Measurements from ENCODE around the gene ZNF208.

The ZNF208 gene

GRCh38 chr19:21940684-21941083 is 70.1 kb downstream of the ZNF208 start:
- ChIA-PET POLR2A (no interaction called here), CTCF (no interaction called here)
- TF ChIP-seq, protein P1, sequence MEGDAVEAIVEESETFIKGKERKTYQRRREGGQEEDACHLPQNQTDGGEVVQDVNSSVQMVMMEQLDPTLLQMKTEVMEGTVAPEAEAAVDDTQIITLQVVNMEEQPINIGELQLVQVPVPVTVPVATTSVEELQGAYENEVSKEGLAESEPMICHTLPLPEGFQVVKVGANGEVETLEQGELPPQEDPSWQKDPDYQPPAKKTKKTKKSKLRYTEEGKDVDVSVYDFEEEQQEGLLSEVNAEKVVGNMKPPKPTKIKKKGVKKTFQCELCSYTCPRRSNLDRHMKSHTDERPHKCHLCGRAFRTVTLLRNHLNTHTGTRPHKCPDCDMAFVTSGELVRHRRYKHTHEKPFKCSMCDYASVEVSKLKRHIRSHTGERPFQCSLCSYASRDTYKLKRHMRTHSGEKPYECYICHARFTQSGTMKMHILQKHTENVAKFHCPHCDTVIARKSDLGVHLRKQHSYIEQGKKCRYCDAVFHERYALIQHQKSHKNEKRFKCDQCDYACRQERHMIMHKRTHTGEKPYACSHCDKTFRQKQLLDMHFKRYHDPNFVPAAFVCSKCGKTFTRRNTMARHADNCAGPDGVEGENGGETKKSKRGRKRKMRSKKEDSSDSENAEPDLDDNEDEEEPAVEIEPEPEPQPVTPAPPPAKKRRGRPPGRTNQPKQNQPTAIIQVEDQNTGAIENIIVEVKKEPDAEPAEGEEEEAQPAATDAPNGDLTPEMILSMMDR (IDR thresholded peaks at IDR 0.05; ENCODE audit: control extremely low read depth, extremely low read depth, low read depth, missing control alignments) = no peak
- no peak for DNase-seq (ENCODE audit: extremely low spot score)

DNA sequence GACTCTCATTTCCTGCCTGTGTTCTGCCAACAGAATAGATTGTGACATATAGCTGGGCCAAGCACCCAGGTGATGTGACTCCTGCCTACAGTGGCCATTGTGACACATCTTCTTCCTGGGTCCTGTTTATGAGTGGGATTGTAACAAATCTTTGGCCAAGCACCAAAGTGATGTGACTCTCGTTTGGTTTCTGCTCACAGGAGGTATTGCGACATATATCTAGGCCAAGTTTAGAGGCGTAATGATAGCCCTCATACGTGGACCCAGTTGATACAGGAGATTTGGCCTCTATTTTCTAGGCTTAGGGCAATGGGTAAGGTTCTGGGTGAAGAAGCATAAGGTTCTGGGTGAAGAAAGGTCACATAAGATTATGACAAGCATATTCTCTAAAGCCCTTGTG is 76.2 kb downstream of the ZNF208 start:
- TF ChIP-seq, protein P1 (IDR thresholded peaks at IDR 0.05; ENCODE audit: control extremely low read depth, extremely low read depth, low read depth, missing control alignments) = no peak
- POLR2A ChIA-PET = no interaction called here
- CTCF ChIA-PET = no interaction called here
- no peak for DNase-seq (ENCODE audit: extremely low spot score)

GRCh38 chr19:21934131-21934530 is 76.6 kb downstream of the ZNF208 start:
- DNase-seq (ENCODE audit: extremely low spot score) = no peak
- POLR2A ChIA-PET = no interaction called here
- TF ChIP-seq, protein P1 (IDR thresholded peaks at IDR 0.05; ENCODE audit: control extremely low read depth, extremely low read depth, low read depth, missing control alignments) = no peak
- CTCF ChIA-PET = no interaction called here

DNA sequence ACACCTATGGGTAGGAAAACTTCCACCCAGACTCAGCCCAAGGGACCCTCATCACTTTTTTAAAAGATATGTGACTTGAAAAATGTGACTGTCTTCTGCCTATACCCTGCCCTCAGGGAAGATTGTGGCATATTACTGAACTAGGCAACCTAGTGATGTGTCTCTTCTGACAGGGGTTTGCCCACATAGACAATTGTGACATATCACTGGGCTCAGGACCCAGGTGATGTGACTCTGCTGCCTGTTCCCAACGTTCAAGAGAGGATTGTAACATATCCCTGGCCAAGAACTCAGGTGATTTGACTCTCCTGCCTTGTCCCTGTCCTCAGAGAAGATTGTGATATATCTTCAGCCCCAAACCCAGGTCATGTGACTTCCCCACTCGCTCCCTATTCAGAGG is 88.5 kb downstream of the ZNF208 start:
- ChIA-PET CTCF (no interaction called here), POLR2A (no interaction called here)
- TF ChIP-seq, protein P1 (IDR thresholded peaks at IDR 0.05; ENCODE audit: control extremely low read depth, extremely low read depth, low read depth, missing control alignments) = no peak
- no peak for DNase-seq (ENCODE audit: extremely low spot score)

DNA sequence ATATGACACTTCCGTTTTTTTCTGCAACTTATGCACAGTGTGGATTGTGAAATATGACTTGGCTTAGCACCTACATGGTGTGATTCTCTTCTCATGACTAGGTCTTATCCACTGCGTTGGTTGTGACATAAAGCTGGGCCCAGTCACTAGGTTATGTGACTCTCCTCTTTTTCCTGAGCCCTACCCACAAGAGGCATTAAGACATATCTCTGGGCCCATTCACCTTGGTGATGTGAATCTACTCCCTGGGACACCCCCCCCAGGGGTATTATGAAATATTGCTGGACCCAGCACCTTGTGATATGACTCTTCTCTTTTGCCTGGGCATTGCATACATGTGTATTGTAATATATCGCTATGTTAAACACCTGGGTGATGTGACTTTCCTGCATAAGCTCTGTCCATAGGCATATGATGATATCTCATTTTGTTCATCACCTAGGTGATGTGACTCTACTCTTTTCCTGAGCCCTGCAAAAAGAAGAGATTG is 89.0 kb downstream of the ZNF208 start:
- TF ChIP-seq, protein P1 (IDR thresholded peaks at IDR 0.05; ENCODE audit: control extremely low read depth, extremely low read depth, low read depth, missing control alignments) = no peak
- ChIA-PET POLR2A (no interaction called here), CTCF (no interaction called here)
- no peak for DNase-seq (ENCODE audit: extremely low spot score)

DNA sequence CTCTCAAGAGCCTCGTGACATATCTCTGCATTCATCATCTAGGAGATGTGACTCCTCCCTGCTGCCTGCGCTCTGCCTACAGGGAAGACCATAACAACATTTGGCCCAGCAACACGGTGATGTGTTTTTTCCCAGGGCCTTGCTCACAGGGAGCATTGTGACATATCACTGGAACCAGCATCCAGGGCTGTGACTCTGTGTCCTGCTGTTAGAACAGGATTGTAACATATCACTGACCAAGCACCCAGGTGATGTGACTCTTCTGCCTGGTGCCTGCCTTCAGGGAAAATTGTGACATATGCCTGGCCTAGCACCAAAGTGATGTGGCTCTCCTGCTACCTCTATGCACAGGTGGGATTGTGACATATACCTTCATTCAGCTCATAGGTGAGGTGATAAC is 95.3 kb downstream of the ZNF208 start:
- CTCF ChIA-PET = no interaction called here
- POLR2A ChIA-PET = no interaction called here
- TF ChIP-seq, protein P1 (IDR thresholded peaks at IDR 0.05; ENCODE audit: control extremely low read depth, extremely low read depth, low read depth, missing control alignments) = no peak
- no peak for DNase-seq (ENCODE audit: extremely low spot score)

- POLR2A ChIA-PET = no interaction called here
- TF ChIP-seq, protein P1 (IDR thresholded peaks at IDR 0.05; ENCODE audit: control extremely low read depth, extremely low read depth, low read depth, missing control alignments) = no peak
- CTCF ChIA-PET = no interaction called here
- DNase-seq (ENCODE audit: extremely low spot score) = no peak
Observed at GRCh38 chr19:21912654-21913053, 98.1 kb downstream of the ZNF208 start.
